HG03139 (cell line): Measurements from ENCODE around the gene UBE2U.
A peak's percentile ranks its signal among the peaks of the same experiment; 100 is the strongest.

Experiments
- ATAC-seq: cut with Tn5 transposase; IDR thresholded peaks from one replicate; pipeline ENCODE4 v1.9.1; 2021; ENCODE audit not compliant: unreplicated experiment

Gene UBE2U

GRCh38 chr1:64203420-64203819 lies at the start of gene UBE2U:
UBE2U (plus strand) TSS chr1:64203623; CDS start chr1:64204051, 428 bp downstream.
- no peak for ATAC-seq

GRCh38 chr1:64155278-64155677 lies 48.1 kb upstream of the UBE2U start:
- ATAC-seq: no peak

DNA sequence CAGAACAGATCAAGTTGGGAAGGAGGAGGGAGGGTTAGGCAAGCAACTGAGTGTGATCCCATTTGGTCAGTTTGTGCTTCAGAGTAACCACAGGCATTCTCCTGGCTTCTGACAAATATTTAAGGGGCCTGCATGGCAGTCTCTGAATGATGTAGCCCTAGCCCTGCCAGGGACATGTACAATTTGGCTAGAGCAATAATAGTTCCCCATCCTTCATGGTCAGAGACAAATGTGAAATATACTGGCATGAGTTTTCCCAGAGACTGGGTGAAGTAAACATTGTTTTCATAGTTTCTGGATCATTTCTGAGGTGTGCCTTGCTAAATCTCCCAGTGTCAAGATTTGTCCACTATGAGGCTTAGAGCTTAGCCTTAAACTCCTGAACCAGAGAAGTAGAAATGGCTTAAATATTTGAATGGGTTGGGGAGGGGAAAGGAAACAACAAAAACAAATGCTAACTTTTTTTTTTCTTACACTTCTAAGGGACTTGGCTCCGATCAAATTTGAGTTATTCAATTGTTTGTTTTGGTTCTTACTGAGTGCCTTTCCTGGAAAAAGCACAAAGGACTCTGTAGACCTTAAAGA lies 42.0 kb upstream of the UBE2U start:
- ATAC-seq: no peak

- no peak for ATAC-seq
These were observed 41.3 kb upstream of the UBE2U start for GRCh38 chr1:64162151-64162550.

- ATAC-seq: no peak
These were observed 40.6 kb upstream of the UBE2U start for GRCh38 chr1:64162804-64163203.

DNA sequence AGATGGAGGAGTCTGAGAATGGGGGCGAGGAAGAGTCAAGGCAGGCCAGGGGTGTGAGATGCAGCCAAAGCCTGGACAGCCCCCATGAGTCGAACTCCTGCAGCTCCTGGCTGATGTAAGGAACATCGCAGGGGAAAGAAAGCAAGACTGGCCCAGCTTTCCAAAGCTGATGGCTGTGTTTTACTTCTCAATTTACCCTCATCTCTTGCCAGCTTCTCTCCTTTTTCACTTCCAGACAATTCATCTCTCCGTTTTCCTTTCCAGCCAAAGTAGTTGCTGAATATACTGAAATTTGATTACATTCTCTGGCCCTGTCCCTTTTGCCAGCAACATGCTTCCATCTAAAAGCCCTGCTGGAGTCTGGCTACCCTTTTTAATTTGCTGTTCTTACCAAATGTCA lies 40.0 kb upstream of the UBE2U start:
- ATAC-seq: no peak

DNA sequence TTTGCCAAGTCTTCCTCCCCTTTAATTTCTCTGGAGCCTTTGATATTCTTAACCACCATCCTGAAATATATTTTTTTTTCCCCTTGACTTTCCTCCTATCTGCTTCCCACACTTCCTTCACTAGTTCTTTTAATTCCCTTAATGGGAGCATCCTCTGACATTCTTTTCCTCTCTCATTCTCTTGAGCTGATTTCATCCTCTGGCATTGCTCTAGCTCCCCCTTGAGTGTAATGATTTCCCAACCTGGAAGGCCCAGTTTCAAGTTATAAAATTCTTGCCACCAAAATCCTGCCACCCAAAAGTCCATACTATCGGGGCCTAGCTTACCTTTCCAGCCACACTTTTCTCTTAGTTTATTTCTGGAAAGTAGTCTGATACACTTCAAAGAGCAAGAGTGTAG lies 39.5 kb upstream of the UBE2U start:
- ATAC-seq: no peak

- ATAC-seq: no peak
These were observed 36.8 kb upstream of the UBE2U start for GRCh38 chr1:64166629-64167028.

GRCh38 chr1:64167176-64167575 lies 36.2 kb upstream of the UBE2U start:
- ATAC-seq: no peak

GRCh38 chr1:64171246-64171645 lies 32.2 kb upstream of the UBE2U start:
- no peak for ATAC-seq

GRCh38 chr1:64171797-64172281 lies 31.6 kb upstream of the UBE2U start:
- ATAC-seq: peak; percentile 77

DNA sequence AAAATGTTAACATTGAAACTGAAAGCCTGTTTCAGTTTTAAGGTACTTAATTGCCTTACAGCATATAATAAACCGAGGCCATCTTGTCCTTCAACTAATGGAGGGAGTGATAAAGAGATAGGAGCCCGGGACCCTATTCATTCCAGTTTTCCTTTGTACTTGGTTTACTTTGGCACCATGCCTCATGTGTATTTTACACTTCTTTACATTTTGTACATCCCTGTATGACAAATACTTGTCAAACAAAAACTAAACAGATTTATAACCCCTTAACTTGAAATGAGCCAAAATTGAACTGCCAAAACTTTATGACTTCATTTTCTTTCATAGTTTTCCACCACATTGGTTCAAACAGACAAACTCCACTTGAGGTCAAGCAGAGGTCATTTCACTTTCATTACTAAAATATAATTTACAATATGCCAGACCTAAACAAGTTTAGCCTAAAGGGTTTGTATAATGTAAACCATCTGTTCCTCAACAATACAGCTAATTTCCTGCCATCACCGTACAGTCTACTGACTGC lies 30.9 kb upstream of the UBE2U start:
- ATAC-seq: no peak

GRCh38 chr1:64173336-64173940 lies 30.0 kb upstream of the UBE2U start:
- no peak for ATAC-seq

DNA sequence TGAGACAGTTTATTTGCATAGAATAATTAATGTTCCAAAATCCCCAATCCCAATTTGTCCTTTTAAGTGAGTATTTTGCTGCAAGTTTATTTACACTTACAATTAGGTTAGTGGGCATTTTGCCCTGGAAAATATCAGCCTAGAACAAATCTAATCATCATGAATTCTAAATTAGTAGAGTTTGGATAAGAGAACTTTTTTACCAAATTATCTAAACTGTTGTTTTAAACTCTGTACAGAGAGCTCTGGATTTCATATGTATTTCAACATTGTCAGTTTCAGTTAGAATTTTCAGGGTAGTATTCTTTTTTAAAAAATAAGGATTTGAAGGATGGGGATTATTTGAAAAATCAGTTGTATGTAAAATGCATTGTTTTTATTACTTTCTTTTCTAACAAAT lies 27.8 kb upstream of the UBE2U start:
- ATAC-seq: no peak

DNA sequence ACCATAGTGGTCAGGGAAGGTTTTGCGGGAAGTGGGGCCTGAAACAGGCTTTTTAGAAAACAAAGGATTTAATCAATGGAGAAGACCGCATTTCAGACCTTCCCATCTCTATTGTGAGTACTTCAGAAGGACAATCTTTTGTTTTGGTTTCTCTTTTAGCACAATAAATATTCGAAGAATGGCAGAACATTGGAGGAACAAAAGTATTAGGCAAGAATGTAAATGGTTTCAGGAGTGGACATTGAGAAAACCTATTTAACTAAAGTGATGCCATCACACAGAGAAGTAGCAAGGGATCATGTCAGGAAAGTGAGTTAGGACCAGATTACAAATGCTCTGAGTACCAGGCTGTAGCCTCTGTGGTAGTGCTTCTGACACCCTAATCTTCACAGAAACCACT lies 26.8 kb upstream of the UBE2U start:
- ATAC-seq: no peak

- ATAC-seq: no peak
These were observed 23.8 kb upstream of the UBE2U start for GRCh38 chr1:64179588-64179987.

DNA sequence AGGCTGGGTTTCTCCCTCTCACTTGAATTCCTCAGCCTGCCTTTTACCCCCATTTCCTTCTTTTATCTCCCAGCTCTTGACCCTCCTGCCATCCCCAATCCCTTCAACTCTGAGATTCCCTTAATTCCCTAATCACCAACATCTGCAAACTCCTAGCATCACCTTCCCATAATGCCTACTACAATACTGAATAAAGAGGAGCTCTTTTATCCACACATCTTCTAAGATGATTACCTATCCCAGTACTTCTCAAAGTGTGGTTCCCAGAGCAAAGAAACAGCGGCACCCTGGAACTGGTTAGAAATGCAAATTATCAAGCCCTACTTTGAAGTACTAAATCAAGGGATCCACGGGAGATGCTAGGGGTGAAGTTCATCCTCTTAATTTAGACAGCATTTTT lies 21.2 kb upstream of the UBE2U start:
- no peak for ATAC-seq

GRCh38 chr1:64183395-64184002 lies 19.9 kb upstream of the UBE2U start:
- no peak for ATAC-seq

DNA sequence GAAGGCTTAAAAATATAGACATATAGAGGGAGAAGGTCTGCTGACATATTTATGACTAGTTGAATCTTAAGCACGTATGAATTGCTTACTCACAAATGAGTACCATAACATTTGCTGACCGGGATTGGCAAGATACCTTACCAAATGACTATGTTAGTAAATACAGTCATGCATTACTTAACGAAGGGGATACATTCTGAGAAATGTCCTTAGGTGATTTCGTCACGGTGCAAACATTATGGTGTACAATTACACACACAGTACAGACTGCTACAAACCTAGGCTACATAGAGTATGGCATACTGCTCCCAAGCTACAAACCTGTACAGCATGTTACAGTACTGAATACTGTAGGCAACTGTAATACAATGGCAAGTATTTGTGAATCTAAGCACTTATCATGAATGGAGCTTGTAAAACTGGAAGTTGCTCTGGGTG lies 19.4 kb upstream of the UBE2U start:
- ATAC-seq: no peak

DNA sequence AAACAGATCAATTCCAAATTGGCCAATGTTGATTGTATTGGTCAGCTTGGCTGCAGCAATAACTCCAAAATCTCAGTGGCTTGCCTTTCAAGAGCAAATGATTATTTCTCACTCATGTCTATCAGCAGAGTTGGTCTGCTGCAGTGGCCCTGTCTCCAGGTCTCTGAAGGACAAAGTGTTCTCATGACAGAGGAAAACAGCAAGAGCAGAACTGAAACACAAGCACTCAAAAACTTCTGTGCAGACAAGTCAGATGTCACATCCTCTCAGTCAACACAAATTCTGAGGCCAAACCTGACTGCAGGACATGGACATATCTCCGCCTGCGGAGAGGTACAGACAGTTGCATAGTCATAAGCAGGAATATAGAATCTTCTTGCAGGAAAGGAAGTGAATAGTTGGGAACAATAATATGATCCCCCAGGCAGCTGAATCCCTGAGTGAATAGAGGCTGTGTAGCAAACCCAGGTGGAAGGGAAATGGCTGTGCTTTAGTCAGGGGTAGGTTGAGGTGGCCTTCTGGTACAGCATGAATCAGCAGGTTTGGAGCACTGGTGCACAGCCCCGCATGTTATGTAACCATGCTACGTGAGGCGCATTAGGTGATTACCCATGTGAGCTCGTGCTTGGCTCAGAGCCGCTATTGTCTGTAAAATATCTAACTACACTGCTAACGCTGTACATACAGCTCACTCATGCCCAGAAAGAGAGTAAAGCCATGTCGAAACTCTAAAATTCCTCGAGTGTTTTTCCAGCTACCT lies 17.1 kb upstream of the UBE2U start:
- no peak for ATAC-seq

GRCh38 chr1:64186898-64187280 lies 16.5 kb upstream of the UBE2U start:
- no peak for ATAC-seq

DNA sequence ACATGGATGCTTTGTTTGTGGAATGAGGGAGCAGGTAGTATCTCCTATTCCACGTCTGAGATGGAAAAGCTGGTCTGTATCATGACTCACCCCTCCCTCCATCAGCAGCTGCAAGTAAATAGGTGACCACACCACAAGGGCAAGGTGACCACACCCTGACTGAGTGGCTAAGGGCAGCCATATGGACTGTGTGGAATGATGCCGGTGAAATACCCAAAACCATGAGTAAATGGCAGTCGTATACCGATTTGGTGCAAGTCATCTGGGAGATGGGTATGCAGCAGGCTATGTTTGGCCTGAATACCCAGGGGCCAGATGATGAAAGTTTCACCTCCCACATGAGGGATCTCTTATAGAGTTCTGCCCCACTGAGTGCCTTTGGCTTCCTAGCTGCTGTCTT lies 15.8 kb upstream of the UBE2U start:
- no peak for ATAC-seq
